Peyer's patch (tissue), 4 donors: ENCODE data around the gene PNMA8C. TPM values are rescaled to one million over a fixed set of nuclear protein-coding genes. Genes with fewer than 3 reads are reported as not detected.
"Not testable (repeated sequence)": the region's sequence is repeated elsewhere in the genome, so short reads cannot be mapped to it uniquely, and the experiment has no call there.

Experiments
- DNase-seq, 3 donors: peaks; one replicate each; pipeline ENCODE4 v3.0.0-alpha.2; 2017 to 2019
- H3K27ac ChIP-seq, 4 donors: fragments of 200-600 bp; sonication (generic); one replicate each; pipeline ENCODE4 v1.5.1; 2016 to 2019
- H3K27me3 ChIP-seq, 2 donors: fragments of 200-600 bp; sonication (generic); one replicate each; pipeline ENCODE4 v1.5.1; 2019
- H3K36me3 ChIP-seq, 3 donors: fragments of 200-600 bp; sonication (generic); one replicate each; pipeline ENCODE4 v1.5.1; 2016 to 2019
- H3K4me1 ChIP-seq, 4 donors: fragments of 200-600 bp; sonication (generic); one replicate each; pipeline ENCODE4 v1.5.1; 2016 to 2019
- H3K4me3 ChIP-seq, 4 donors: fragments of 200-600 bp; sonication (generic); 1 replicate in 3 of 4; 2 replicates in 1 of 4; pipeline ENCODE4 v1.5.1; 2016 to 2019; ENCODE audit warnings: mild to moderate bottlenecking in 1 of 4
- H3K9me3 ChIP-seq, 4 donors: fragments of 200-600 bp; sonication (generic); one replicate each; pipeline ENCODE4 v1.5.1; 2016 to 2019; ENCODE audit warnings: mild to moderate bottlenecking in 1 of 4
- POLR2A ChIP-seq, 2 donors: fragments of 450-650 bp; IDR thresholded peaks; one replicate each; pipeline ENCODE4 v1.5.1; 2017; ENCODE audit warnings: antibody characterized with exemption in 2 of 2, mild to moderate bottlenecking in 2 of 2, moderate library complexity in 2 of 2
- total RNA-seq, 4 donors: library from RNA; depleted of rRNA; stranded (reverse); fragments of >200 nt; gene quantifications; one replicate each; pipeline ENCODE4 v1.1.0, GENCODE V29; 2016
- TF ChIP-seq, protein P1 (sequence below), 6 experiments: fragments of 450-650 bp in 4 of 6; fragments of 200-600 bp in 2 of 6; sonication (generic) in 1 of 6; IDR thresholded peaks; one replicate each; pipeline ENCODE4 v1.5.1; 2017 to 2019; ENCODE audit warnings: antibody characterized with exemption in 6 of 6, mild to moderate bottlenecking in 3 of 6, moderate library complexity in 1 of 6

The PNMA8C gene
- total RNA-seq, 4 donors from 2014 or later = not detected

DNA sequence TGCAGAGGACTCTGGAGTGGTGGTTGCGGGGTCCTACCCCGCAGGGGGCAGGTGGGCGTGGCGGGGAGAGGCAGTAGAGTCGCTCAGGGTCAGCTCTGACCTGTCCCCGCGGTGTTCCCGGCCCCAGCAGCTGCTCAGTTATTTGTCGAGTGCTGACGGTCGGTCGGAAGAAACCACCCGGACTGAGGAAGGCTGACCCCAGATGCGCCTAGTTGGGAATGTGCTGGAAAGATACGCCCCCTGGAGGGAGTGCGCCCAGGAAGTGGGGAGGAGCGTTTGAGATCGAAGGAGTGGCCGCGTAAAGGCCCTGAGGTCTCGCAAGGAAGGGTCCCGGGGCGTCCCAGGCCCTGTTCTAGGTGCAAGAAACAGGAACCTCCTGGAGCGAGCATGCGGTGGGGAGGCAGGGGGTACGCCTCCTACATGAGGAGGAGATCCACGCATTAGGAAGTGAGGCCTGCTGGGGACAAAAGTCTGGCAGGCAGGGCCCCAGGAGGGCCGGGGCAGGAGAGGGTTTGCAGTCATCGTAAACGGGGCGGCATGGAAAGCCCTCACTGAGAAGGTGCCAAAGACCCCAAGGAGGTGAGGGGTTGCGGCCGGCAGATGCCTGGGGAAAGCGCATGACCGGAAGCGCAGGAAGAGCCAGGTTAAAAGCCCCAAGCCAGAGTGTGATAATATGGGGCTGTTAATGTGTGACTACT, 24.5 kb downstream of the PNMA8C start:
- DNase-seq = peak in 2 of 3 donors; percentile 58 to 73
- H3K27ac ChIP-seq = peak overlapping the region in 3 of 4 donors; percentile 40 to 60 (median 59)
- peak overlapping the region; percentile 18 to 64 (median 42) for H3K4me3 ChIP-seq
- H3K4me1 ChIP-seq = peaks cover 0 to 29% (median 0%) of the 10 kb centered on the region in 4 donors
- H3K36me3 ChIP-seq = no peaks in the 10 kb centered on the region
- H3K9me3 ChIP-seq = no peaks in the 10 kb centered on the region
- TF ChIP-seq, protein P1, sequence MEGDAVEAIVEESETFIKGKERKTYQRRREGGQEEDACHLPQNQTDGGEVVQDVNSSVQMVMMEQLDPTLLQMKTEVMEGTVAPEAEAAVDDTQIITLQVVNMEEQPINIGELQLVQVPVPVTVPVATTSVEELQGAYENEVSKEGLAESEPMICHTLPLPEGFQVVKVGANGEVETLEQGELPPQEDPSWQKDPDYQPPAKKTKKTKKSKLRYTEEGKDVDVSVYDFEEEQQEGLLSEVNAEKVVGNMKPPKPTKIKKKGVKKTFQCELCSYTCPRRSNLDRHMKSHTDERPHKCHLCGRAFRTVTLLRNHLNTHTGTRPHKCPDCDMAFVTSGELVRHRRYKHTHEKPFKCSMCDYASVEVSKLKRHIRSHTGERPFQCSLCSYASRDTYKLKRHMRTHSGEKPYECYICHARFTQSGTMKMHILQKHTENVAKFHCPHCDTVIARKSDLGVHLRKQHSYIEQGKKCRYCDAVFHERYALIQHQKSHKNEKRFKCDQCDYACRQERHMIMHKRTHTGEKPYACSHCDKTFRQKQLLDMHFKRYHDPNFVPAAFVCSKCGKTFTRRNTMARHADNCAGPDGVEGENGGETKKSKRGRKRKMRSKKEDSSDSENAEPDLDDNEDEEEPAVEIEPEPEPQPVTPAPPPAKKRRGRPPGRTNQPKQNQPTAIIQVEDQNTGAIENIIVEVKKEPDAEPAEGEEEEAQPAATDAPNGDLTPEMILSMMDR (IDR thresholded peaks at IDR 0.05) = peak in 3 of 6 experiments; percentile 5 to 25 (median 7)
- TF ChIP-seq POLR2A (IDR thresholded peaks at IDR 0.05) = no peak
- H3K27me3 ChIP-seq = peaks cover 0 to 4% of the 10 kb centered on the region in 2 donors

DNA sequence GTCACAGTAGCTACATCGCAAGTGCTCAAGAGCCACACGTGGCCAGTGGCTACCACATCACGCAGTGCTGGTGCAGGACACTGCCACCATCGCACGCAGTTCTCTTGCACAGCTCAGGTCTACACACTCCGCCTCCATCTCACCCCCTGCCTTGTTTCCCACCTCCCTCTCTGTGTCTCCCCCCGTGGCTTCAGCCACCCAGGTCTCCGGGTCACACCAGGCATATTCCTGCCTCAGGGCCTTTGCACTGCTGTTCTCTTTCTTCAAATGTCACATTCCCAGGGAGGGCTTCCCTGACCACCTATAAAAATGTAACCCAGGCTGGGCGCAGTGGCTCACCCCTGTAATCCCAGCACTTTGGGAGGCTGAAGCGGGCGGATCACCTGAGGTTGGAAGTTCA, 26.0 kb downstream of the PNMA8C start:
- Histone ChIP-seq H3K4me3 (no peak overlapping the region), H3K36me3 (no peaks in the 10 kb centered on the region), H3K9me3 (no peaks in the 10 kb centered on the region), H3K27ac (no peak overlapping the region), H3K27me3 (no peaks in the 10 kb centered on the region), H3K4me1 (peaks cover 0 to 20% (median 0%) of the 10 kb centered on the region in 4 donors)
- TF ChIP-seq POLR2A (IDR thresholded peaks at IDR 0.05) = no peak
- TF ChIP-seq, protein P1 (IDR thresholded peaks at IDR 0.05) = no peak
- DNase-seq = no peak

DNA sequence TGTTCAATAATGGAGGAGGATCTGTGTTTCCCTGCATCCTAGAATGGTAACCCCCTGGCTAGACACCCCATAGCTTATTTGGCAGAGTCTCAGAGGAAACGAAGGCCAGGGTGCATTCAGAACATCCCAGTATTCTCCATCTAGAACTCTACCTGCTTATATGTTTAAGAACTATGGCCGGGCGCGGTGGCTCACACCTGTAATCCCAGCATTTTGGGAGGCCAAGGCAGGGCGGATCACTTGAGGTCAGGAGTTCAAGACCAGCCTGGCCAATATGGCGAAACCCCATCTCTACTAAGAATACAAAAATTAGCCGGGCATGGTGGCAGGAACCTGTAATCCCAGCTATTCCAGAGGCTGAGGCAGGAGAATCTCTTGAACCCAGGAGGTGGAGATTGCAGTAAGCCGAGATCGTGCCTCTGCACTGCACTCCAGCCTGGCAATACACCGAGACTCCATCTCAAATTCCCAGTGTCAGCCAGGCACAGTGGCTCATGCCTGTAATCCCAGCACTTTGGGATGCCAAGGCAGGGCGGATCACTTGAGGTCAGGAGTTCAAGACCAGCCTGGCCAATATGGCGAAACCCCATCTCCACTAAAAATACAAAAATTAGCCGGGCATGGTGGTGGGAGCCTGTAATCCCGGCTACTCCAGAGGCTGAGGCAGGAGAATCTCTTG, 30.8 kb downstream of the PNMA8C start:
- DNase-seq = peak in 1 of 3 donors; percentile 3

DNA sequence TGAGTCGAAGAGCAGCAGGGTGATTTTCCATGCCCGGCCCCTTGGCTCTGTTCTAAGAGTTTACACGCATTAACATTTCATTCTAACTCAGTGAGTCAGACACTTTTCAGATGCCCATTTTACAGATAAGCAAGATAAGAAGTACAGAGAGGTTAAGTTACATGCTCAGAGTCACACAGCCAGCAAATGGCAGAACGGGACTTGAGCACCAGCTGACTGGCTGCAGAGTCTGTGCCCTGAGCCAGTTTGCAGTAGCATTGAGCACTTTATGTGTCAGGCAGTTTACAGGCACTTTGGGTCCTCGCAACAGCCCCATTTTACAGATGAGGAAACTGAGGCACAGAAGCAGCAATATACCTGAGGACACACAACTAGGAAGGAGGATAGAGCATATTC, 34.3 kb downstream of the PNMA8C start:
- H3K27me3 ChIP-seq = no peaks in the 10 kb centered on the region
- no peaks in the 10 kb centered on the region for H3K4me1 ChIP-seq
- H3K27ac ChIP-seq = no peak overlapping the region
- no peak overlapping the region for H3K4me3 ChIP-seq
- H3K9me3 ChIP-seq = no peaks in the 10 kb centered on the region
- TF ChIP-seq, protein P1 (IDR thresholded peaks at IDR 0.05) = no peak
- no peak for TF ChIP-seq POLR2A (IDR thresholded peaks at IDR 0.05)
- no peak for DNase-seq
- peaks cover 0 to 21% (median 0%) of the 10 kb centered on the region in 3 donors for H3K36me3 ChIP-seq

More for the DNA sequence above, 30.8 kb downstream of the PNMA8C start:
- H3K27ac ChIP-seq, H3K9me3 ChIP-seq, H3K27me3 ChIP-seq, H3K36me3 ChIP-seq, H3K4me1 ChIP-seq, H3K4me3 ChIP-seq: not testable (repeated sequence)

DNA sequence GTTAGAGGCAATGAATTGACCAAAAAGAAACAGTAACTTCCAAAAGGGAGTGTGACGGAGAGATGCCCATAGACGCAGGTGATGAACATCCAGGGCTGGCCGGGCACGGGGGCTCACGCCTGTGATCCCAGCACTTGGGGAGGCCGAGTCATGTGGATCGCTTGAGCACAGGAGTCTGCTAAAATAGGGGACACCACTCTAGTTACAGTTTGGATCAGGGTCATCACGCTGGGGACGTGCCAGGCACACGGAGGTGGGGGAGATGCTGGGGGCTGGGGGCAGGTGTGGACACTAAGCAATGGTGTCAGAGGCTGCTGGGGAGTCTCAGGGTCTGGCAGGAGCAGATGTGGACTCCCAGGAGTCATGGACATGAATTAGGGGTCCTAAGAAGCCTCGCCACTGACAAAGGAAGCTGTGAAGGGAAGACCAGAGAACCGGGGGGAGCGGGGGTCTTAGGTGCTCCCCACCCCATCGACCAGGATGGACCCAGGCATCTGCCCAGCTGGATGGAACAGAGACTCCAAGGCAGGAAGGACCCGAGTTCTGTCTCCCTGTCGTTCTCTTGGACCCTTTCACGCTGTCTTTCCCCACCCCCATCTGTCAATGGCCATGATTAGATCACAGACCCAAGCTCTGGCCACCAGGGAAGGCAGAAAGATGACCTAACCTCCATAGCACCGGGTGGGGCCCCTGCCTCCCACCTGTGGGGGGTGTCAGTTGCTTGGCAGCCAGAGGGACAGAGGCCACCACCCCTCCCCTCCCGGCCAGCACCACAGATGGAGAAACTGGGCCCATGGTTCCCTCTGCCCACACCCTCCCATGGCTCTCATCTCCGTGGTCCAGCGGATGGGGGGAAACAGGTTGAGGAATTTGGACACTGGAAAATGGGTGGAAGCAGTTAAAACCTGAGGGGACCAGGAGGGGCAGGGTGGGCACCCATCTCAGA, 35.0 kb downstream of the PNMA8C start:
- Histone ChIP-seq H3K27me3 (no peaks in the 10 kb centered on the region), H3K36me3 (peaks cover 0 to 28% (median 0%) of the 10 kb centered on the region in 3 donors), H3K27ac (no peak overlapping the region), H3K4me3 (no peak overlapping the region), H3K9me3 (no peaks in the 10 kb centered on the region), H3K4me1 (no peaks in the 10 kb centered on the region)
- DNase-seq = no peak
- TF ChIP-seq, protein P1 (IDR thresholded peaks at IDR 0.05) = no peak
- no peak for TF ChIP-seq POLR2A (IDR thresholded peaks at IDR 0.05)
